Loucy (cell line): Measurements from ENCODE around the gene NSFL1C.

Source experiments
- EZH2phosphoT487 ChIP-seq: fragments of 200-600 bp; IDR thresholded peaks from 2 replicates; pipeline ENCODE4 v1.6.1; 2018; ENCODE audit warnings: antibody characterized with exemption, mild to moderate bottlenecking, moderate library complexity, borderline replicate concordance
- TF ChIP-seq, protein P1 (sequence below): fragments of 200-600 bp; sonication (generic); conservative IDR thresholded peaks from 2 replicates; pipeline ENCODE4 v1.5.1; 2014; ENCODE audit warnings: mild to moderate bottlenecking, antibody characterized with exemption, low read length

DNA sequence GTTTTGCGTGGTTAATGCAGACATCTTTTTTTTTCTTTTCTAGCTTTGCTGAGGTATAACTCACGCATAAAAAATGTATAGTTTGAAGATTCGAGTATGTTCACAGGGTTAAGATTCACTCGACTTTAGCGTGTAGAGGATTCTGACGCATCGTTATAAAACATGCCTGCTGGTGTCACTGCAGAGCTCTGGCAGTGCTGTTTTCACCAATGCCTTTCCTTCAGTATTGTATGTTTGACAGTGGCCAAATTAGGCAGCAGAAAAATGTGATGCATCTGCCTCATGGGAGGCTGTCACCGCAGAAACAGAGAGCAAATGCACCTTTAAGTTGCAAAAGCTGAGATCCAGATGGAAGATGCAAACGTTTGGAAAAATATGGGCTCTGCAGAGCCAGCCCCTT, 42.6 kb upstream of the NSFL1C start:
- TF ChIP-seq, protein P1, sequence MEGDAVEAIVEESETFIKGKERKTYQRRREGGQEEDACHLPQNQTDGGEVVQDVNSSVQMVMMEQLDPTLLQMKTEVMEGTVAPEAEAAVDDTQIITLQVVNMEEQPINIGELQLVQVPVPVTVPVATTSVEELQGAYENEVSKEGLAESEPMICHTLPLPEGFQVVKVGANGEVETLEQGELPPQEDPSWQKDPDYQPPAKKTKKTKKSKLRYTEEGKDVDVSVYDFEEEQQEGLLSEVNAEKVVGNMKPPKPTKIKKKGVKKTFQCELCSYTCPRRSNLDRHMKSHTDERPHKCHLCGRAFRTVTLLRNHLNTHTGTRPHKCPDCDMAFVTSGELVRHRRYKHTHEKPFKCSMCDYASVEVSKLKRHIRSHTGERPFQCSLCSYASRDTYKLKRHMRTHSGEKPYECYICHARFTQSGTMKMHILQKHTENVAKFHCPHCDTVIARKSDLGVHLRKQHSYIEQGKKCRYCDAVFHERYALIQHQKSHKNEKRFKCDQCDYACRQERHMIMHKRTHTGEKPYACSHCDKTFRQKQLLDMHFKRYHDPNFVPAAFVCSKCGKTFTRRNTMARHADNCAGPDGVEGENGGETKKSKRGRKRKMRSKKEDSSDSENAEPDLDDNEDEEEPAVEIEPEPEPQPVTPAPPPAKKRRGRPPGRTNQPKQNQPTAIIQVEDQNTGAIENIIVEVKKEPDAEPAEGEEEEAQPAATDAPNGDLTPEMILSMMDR = peak; percentile 79
- TF ChIP-seq EZH2phosphoT487 = no peak
